ENCODE results near the gene ISX.

DNA sequence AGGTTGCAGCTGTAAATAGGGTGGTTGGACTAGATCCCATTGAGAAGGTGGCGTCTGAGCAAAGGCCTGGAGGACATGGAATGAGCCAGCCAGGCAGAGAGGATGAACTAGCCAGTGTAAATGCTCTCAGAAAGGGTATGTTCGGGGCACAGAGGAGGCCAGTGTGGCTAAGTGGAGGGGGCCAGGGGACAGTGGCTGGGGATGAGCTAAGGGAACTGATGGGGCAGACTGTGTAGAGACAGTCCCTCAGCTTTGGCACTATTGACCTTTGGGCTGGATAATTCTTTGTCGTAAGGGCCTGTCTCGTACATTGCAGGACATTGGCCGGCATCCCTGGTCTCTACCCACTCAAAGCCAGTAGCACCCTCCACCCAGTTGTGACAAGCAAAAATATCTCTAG, 43.7 kb upstream of the ISX start:
- TF ChIP-seq, protein P1, sequence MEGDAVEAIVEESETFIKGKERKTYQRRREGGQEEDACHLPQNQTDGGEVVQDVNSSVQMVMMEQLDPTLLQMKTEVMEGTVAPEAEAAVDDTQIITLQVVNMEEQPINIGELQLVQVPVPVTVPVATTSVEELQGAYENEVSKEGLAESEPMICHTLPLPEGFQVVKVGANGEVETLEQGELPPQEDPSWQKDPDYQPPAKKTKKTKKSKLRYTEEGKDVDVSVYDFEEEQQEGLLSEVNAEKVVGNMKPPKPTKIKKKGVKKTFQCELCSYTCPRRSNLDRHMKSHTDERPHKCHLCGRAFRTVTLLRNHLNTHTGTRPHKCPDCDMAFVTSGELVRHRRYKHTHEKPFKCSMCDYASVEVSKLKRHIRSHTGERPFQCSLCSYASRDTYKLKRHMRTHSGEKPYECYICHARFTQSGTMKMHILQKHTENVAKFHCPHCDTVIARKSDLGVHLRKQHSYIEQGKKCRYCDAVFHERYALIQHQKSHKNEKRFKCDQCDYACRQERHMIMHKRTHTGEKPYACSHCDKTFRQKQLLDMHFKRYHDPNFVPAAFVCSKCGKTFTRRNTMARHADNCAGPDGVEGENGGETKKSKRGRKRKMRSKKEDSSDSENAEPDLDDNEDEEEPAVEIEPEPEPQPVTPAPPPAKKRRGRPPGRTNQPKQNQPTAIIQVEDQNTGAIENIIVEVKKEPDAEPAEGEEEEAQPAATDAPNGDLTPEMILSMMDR (IDR thresholded peaks at IDR 0.05): no peak
- TF ChIP-seq POLR2A (IDR thresholded peaks at IDR 0.05): no peak
